ENCODE results near the gene ISCU.
A peak's percentile ranks its signal among the peaks of the same experiment; 100 is the strongest.

ISCU gene

DNA sequence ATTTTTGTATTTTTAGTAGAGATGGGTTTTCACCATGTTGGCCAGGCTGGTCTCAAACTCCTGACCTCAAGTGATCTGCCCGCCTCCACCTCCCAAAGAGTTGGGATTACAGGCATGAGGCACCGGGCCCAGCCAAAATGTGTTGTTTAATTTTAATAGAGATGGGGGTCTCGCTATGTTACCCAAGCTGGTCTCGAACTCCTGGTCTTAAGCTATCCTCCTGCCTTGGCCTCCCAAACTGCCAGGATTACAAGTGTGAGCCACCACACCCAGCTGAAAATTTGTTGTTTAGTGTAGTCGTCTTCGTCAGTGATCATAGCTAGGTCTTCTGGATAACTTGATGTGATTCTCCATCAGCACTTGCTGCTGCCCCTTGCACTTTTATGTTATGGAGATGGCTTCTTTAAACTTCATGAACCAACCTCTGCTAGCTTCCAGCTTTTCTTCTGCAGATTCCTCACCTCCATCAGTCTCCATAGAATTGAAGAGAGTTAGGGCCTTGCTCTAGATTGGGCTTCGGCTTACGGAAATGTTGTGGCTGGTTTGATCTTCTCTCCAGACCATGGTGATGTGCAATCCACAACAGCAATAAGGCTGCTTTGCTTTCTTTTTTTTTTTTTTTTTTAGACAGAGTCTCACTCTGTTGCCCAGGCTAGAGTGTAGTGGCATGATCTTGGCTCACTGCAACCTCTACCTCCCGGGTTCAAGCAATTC lies 13.0 kb downstream of the ISCU start:
- no peak overlapping the region for H3K4me3 ChIP-seq (ENCODE audit: control insufficient read depth, low read depth, low read length)
- no peak for DNase-seq (ENCODE audit: low read depth)
- TF ChIP-seq, protein P1, sequence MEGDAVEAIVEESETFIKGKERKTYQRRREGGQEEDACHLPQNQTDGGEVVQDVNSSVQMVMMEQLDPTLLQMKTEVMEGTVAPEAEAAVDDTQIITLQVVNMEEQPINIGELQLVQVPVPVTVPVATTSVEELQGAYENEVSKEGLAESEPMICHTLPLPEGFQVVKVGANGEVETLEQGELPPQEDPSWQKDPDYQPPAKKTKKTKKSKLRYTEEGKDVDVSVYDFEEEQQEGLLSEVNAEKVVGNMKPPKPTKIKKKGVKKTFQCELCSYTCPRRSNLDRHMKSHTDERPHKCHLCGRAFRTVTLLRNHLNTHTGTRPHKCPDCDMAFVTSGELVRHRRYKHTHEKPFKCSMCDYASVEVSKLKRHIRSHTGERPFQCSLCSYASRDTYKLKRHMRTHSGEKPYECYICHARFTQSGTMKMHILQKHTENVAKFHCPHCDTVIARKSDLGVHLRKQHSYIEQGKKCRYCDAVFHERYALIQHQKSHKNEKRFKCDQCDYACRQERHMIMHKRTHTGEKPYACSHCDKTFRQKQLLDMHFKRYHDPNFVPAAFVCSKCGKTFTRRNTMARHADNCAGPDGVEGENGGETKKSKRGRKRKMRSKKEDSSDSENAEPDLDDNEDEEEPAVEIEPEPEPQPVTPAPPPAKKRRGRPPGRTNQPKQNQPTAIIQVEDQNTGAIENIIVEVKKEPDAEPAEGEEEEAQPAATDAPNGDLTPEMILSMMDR (conservative IDR thresholded peaks at IDR 0.05; ENCODE audit: control insufficient read depth, insufficient read depth, low read depth, low read length), result no peak

DNA sequence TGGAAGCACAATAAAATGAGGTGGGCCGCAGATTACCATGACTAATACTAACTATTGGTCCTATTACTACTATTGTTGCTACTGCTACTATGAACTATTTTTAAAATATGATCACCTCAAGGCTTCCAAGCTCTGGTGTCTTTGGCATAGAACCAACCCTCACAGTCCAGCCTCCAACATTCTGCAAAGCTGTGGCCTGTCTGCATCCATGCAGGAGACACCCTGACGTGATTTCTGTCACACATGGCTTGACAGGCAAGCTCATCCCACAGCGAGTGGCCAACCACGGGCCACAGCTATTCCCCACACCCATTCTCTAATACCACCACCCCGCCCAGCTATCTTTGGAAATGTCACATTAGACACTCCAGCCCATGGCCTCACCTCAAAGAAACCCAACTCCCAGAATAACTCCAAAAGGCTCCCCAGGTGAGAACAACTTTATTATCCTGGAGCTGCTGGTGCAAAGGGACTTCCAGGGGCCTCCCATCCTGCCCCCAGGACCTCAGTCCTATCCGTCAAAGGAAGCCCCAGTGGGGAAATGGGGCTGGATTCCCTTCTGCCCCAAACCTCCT lies 14.4 kb downstream of the ISCU start:
- DNase-seq (ENCODE audit: low read depth), result no peak
- no peak overlapping the region for H3K4me3 ChIP-seq (ENCODE audit: control insufficient read depth, low read depth, low read length)
- TF ChIP-seq, protein P1 (conservative IDR thresholded peaks at IDR 0.05; ENCODE audit: control insufficient read depth, insufficient read depth, low read depth, low read length), result no peak

DNA sequence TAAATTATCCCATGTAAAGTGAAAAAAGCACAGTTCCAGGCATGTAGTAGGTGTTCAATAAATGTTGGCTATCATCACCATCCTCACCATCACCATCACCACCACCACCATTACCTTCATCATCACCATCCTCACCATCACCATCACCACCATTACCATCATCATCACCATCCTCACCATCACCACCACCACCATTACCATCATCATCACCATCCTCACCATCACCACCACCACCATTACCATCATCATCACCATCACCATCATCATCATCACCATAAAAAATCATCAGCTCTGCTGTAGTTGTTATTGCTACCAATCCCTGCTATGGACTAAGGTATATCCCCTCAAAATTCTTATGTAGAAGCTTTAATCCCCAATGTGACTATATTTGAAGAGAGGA lies 15.1 kb downstream of the ISCU start:
- TF ChIP-seq, protein P1 (conservative IDR thresholded peaks at IDR 0.05; ENCODE audit: control insufficient read depth, insufficient read depth, low read depth, low read length), result no peak
- no peak overlapping the region for H3K4me3 ChIP-seq (ENCODE audit: control insufficient read depth, low read depth, low read length)
- DNase-seq (ENCODE audit: low read depth), result no peak

DNA sequence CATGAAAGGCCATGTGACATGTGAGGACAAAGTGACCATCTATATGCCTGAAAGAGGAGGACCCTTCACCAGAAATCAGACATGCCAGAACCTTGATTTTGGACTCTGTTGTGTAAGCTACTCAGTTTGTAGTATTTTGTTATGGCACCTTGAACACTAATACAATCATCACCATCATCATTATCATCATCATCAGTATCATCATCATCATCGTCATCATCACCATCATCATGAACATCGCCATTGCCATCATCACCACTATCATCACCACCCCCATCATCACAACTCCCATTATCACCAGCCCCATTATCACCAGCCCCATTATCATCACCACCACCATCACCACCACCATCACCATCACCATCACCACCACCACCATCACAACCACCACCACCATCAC lies 15.9 kb downstream of the ISCU start:
- TF ChIP-seq, protein P1 (conservative IDR thresholded peaks at IDR 0.05; ENCODE audit: control insufficient read depth, insufficient read depth, low read depth, low read length), result no peak
- DNase-seq (ENCODE audit: low read depth), result no peak
- no peak overlapping the region for H3K4me3 ChIP-seq (ENCODE audit: control insufficient read depth, low read depth, low read length)

DNA sequence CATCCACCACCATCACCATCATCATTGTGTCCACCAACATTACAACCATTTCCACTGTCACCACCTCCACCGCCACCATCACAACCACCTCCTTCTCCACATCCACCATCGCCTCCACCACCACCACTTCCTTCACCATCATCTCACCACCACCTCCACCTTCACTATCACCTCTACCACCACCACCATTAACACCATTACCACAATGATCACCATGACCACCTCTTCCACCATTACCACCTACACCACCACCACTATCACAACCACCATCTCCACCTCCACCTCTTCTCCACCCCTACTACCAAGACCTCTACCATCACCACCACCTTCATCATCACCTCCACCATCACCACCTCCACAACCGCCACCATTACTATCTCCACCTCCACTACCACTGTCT lies 16.4 kb downstream of the ISCU start:
- DNase-seq (ENCODE audit: low read depth), result no peak
- H3K4me3 ChIP-seq (ENCODE audit: control insufficient read depth, low read depth, low read length), result no peak overlapping the region
- TF ChIP-seq, protein P1 (conservative IDR thresholded peaks at IDR 0.05; ENCODE audit: control insufficient read depth, insufficient read depth, low read depth, low read length), result no peak

DNA sequence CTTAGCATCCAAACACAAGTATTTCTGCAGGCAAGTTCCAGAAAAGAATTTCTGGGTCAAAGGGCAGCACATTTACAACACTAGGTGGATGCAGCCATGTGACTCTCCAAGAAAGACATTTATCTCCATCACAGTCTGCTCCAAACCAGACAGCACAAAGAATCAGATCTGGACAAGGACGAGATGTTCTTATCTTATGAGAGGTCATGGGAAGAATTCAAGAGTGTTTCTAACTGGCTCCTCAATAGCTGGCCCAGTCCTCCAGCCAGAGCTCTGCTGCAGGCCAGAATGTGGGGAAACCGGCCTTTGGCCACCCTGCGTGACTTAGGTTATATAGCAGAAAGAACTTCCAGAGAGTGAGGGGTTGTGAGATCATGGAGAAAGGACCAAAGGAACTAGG lies 18.1 kb downstream of the ISCU start:
- TF ChIP-seq, protein P1 (conservative IDR thresholded peaks at IDR 0.05; ENCODE audit: control insufficient read depth, insufficient read depth, low read depth, low read length), result no peak
- peak; percentile 56 for DNase-seq (ENCODE audit: low read depth)
- H3K4me3 ChIP-seq (ENCODE audit: control insufficient read depth, low read depth, low read length), result no peak overlapping the region

Measured in fibroblast of mammary gland (primary cell).